GM21526 (cell line): ENCODE data around the gene TRABD2B.

ENCODE experiments used
- ATAC-seq: cut with Tn5 transposase; IDR thresholded peaks from one replicate; pipeline ENCODE4 v1.9.1; 2021; ENCODE audit warnings: moderate library complexity; ENCODE audit not compliant: unreplicated experiment, low FRiP score

TRABD2B gene

DNA sequence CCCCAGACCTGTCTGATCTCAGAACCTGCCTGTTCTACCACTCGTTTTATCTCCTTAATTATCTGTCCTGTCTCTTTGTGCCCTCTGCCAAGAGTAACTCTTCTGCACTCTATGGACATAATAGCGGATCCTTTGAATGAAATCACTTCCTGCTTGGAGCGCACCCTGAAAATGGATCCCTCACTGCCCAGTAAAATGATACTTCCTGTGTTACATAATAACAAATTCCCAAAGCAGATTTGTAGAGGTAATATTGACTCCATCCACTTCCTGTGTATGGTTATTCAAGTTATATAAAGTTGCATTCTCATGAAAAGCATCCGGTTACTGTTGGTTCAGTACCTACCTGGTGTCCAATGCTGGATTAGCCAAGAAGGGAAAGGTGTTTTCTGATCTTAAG, 246.0 kb downstream of the TRABD2B start:
- ATAC-seq: no peak

DNA sequence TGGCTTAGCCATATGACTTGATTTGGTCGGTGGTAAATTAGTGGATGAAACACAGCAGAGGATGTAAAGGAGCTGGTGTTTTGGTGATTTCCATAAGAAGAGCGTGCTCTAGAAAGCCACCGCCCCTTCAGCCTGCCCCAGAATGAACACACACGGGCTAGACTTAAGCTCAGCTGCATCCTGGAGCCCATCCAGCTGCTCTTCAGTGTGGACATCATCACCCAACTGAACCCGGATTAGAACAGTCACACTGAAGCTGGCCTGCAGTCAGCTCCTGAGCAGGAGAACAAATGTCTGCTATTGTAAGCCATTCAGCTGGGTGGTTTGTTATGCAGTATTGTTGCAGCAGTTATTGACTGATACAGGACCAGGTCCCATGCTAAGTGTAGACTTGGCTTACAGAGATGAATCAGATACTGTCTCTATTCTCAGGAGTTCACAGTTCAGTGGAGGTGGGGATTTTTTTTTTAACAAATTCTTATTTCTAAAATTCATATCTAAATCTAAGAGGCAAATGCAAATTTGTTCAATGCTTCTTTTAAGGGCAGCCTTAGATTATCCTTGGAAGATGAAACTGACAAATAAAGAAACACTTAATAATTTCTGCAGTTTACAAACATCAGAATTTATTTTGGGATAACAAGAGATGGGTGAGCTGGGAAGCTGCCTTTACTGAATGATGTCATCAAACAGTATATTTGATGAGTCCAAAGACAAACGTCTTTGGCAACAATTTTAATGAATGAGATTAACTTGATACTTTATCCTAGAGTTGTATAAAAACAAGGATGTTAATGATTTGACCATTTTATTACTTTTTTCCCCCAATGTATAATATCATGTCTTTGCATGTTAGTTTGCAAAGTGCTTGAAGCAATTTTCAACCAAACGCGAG, 251.2 kb downstream of the TRABD2B start:
- no peak for ATAC-seq

DNA sequence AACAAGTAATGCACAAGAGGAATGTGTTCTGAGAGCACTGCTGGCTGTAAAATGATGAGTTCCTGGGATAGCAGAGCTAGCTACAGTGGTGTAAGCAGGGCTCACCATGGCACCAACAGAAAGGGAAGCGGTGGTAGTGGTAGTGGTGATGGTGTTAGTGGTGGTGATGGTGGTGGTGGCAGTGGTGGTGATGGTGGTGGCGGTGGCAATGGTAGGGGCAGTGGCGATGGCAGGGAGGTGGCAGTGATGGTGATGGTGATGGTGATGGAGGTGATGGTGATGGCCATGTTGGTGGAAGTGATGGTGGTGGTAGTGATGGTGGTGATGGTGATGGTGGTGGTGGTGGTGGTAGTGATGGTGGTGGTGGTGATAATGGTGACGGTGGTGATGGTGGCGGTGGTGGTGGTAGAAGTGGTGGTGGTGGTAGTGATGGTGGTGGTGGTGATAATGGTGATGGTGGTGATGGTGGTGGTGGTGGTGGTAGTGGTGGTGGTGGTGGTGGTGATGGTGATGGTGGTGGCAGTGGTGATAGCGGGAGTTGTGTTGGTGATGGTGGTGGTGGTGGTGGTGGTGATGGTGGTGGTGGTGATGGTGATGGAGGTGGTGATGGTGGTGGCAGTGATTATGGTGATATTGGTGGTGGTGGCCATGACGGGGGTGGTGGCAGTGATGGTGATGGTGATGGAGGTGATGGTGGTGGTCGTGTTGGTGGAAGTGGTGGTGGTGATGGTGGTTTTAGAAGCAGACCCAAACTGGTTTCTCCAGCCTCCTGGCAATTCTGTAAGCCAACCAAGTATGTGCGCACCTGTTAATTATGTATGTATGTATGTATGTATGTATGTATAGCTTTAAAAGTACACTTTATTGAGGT, 254.1 kb downstream of the TRABD2B start:
- no peak for ATAC-seq

DNA sequence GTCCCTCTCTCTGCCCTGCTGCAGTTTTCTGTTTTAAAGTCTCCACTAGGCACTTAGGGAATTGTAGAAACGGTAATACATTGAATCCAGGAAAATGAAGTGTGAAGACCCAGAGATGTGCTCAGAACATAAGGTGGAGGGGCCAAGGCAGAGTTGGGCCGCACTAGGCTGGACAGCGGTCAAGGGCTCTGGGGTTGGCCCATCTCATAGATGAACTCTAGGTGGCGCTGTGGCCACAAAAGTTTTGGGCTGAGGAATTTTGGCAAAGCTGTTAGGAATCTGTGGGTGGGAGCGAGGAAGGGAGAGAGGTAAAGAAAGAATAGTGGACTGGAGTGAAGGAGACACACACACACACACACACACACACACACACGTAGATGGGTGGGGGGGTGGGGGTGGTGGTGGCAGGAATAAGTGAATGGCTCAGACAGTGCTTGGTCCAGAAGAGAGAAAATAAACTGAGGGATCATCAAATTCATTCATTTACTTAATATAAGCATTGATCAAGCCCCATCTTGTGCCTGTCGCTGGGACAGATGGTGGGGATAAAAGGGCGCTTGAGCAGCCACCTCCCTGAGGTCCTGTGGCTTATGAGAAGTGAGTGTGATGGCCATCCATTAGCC, 258.5 kb downstream of the TRABD2B start:
- no peak for ATAC-seq

DNA sequence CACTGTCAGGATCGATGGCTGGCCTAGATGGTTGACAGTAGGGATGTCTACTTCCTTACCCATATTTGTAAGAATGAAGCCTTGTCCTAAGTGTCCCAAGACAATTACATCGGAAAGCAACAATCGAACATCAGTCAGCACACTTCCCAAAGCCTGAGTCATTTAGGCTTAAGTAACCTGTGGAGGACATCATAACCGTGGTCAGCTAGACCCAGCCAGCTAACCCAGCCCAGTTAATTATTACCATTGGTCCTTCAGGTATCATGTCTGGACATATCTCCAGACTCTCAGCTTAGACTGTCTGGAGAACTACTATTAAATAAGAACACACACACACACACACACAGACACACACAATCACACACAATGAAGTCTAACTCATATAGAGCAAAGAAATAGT, 264.7 kb downstream of the TRABD2B start:
- no peak for ATAC-seq

DNA sequence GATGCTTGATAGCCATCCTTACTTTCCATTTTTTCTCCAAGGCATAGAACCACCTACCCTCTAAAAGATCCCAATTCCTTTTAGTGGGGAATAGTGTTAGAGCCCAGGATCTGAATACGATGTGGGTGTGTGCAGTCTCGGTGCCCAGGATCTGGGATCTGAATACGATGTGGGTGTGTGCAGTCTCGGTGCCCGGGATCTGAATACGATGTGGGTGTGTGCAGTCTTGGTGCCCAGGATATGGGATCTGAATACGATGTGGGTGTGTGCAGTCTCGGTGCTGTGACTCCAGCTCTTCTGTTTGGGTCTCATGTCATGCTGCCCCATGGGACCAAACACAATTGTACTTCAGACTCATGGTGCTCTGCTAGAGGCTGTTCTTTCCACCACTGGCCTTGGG, 265.5 kb downstream of the TRABD2B start:
- ATAC-seq: no peak

DNA sequence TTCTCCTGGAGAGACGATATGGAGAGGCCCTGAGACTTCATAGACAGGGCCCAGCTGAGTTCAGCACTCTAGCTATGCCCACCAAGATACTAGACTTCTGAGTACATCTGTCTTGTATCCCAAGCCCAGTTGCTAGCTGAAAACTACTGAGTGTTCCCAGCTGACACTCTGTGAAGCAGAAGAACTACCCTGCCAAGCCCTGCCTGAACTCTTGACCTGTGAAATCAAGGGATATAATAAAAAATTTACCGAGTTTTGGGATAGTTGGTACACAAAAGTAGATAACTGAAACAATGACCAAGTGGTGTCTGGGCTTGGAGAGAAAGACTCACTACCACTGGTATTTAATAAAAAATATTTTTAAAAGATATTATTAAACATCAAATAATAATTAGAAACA, 267.5 kb downstream of the TRABD2B start:
- no peak for ATAC-seq

DNA sequence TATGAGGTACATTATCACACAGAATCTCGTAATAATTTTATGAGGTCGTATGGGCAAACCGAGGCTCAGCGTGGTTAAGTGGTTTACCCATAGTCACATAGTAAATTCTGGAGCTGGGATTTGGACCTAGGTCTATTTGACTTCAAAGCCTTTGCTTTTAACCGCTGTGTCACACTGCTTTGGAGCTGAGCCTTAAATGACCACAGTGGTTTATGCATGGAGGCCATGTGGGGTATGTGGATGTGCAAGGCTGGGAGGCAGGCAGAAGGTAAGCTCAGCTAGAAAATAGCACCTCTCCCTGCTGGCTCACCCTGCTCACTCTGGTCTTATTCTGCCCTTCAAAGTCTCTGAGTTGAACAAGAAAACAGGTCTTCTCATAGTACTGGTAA, 269.5 kb downstream of the TRABD2B start:
- ATAC-seq: no peak

DNA sequence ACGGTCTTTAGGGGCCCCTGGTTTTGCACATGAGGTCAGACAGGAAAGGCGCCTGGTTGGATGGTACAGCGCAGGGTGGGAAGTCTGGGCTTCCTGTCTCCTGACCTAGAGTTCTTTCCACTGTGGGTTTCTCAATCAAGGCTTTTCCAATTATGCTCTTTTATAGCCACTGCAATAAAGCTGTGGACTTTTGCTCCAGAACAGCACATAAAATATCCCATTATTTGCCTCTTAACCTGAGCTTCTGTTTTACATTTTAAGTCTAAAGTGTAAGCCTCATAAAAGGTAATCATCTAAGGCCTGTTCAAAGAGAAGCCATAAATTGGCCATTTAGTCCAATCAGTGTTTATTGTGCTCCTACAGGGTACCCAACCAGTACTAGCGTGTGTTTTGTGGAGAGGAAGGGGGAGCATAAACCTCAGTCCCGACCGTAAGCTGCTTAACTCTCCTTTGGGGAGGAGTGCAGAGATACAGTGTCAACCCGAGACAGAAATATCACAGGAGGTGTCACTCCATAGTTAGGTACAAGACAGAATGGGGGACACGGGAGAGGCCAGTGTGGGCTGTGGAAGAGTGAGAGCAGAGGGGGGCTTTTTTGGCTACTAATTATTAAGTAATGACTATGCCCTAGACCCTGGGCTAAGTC, 270.0 kb downstream of the TRABD2B start:
- ATAC-seq: no peak

DNA sequence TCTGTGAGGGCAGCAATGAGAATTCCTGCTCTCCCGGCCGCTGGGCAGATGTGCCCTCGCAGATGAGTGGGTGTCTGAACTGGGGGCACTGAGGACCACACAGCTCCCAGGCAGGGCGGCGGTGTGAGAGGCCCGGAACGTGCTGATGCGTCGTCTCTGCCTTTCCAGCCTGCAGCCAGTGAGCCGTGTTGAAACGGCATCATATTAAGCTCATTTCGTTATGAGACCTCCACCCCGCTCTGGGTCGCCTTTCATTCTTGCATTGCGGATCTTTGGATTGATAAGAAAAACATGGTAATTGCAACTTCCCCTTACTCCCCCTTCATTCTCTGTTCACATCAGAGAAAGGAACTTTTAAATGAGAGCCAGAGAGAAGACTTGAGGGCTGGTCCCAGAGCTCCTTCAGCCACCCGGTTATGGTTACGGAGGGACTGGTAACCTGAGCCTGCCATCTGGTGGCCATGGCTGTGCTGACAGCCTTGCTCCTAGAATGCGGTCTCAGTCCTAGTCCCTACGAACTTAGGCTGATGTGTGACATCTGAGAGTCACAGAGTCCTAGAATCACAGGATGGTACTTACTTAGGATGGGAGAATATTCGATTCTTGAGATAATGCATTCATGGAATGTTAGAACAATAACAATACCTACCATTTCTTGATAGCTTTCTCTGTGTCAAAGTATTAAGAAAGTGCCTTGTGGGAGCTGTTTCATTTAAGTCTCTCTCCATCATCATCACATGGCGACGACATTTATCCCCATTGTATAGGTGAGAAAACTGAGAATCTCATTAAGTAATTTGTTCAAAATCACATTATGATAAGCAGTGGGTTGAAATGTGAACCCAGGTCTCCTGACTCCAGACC, 271.0 kb downstream of the TRABD2B start:
- peak; percentile 91 for ATAC-seq

DNA sequence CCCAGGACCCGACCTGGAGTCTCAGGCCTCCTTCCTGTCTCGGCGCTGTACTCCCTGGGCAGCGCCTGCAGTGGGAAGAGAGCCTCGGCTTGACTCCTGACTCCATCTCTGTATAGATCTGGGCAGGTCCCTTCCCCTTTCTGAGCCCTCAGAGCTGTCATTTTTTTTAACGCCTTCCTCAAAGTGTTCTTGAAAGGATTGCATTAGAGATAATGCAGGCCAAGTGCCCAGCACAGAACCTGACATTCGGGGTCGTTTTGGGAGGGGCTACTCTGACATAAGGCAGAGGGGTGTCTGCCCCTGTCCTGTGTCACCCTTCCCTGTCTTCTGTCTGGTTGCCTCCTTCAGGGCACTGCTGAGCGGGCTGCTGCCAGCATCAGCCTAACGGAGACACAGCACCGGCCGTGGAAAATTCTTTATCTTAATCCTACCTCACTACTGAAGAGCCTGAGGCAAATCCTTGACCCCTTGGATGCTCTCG, 271.6 kb downstream of the TRABD2B start:
- ATAC-seq: no peak

DNA sequence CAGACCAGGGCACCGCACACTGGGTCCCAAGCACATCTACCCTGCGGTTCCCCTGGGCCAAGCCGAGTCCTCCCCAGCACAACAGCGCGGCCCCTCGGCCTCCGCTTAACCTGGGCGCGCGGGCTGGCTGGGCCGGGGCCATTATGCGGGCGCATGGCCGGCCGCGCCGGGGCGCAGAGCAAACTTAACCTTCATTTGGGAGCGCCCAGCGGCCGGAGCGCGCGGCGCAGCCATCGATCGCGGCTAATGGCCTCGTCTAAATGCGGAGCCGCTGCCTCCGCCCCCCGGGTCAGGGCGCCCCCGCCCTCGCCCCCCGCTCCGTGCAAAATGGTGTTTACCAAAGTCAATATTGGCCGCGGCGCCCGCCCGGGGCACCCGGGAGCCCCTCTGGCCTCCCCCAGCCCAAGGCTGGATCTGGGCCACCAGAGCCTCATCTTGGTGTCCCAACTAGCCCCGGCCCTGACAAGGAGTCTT, 272.1 kb downstream of the TRABD2B start:
- no peak for ATAC-seq

DNA sequence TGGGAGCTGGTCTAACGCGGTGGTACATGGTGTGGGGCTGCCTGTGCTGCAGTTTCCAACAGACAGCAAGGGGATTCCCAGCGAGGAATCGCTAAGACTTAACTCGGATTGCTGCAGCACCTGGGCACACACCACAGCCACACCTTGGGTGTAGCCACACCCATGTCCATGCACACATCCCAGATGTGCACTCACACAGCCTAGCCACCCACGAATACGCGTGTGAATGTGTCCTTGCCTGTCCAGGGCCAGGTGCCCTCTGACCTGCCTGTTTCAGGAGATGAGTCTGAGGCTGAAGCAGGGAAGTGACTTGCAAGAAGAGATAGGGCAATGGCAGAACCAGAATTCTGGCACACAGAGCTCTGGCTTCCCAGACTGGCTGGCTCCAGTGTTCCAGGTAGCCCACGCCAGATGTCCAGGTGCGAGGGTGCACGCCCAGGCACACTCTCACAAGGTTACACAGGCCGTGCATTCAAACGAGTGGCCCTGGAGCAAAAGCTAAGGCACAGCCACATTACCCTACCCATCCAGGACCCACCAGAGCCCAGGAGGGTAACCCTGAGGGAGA, 272.7 kb downstream of the TRABD2B start:
- ATAC-seq: no peak

DNA sequence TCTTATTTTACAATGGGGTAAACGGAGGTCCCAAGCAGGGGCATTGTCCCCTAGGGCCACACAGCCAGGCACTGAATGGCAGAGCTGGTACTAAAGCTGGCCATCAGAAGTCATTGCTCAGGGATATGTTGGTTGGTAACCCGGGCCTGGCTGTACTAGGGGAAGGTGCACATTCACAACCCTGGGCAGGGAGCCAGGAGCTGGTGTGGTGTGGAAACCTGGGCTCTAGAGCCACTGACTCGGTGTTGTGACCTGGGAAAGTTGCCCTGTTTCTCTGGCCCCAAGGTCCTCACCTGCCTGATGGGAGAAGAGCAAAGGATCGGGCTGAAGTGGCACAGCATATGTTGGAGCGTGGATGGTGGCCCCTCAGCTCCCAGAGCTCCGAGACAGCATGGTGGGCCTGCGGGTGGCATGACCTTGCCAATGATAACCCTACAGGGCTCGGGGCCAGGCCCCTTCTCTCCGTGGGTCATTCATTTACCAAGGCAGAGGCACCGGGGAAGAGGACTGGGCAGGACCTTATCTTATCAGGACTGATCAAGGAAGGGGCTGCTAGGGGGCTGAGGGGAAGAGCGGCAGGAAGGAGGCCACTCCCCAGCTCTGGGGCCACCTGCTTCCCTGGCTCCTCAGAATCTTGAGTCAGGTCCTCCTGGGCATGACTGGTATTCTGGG, 274.1 kb downstream of the TRABD2B start:
- ATAC-seq: no peak

DNA sequence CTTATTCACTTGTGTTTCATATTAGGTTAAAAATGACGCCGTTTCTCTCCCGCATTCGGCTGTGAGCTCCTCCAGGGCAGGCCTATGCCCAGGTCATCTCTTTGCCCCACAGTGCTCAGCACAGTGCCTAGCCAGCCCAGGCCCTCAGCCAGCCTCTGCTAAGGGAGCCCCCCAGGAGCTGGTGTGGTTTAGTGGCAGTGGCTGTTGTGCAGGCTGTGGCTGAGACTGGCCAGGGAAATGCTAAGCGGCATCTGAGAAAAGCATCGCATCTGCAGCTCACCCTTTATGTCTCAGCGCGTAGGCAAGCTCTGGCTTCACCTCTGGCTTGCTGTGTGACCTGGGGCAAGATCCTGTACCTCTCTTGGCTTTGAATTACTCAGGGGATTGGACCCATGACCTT, 275.1 kb downstream of the TRABD2B start:
- ATAC-seq: no peak

DNA sequence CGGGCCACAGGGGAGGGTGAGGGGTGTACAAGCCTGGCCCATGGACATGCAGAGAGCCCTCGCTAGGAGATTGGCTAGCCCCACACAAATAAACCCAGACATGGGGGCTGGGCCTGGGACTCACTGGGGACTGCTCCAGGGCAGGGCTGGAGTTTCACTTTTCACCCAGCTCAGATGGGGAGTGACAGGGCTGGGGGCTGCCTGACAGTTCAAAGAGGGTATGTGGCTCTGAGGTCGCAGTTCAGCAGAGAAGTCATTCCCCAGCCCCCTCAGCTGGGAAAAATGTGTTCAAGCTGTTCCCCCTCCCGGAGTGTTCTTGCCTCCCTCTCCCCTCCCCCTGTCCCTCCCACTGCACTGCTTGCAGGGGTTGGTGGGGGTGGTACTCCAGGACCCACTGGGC, 277.1 kb downstream of the TRABD2B start:
- no peak for ATAC-seq

DNA sequence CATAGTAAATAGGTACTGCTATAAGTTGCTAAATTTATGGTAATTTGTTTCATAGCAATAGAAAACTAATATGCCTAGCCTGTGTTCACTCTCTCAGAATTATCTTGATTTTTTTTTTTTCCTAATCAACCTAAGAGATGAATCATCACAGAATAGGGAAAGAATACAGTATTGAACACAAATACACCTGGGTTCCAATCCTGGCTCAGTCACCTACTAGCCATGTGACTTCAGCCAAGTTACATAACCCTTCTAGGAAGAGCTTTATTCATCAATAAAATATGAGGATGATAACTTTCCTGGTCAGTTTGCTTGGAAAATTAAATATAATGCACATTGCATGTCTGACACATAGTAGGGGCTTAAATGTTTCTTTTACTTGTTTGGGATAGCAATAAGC, 279.8 kb downstream of the TRABD2B start:
- no peak for ATAC-seq

DNA sequence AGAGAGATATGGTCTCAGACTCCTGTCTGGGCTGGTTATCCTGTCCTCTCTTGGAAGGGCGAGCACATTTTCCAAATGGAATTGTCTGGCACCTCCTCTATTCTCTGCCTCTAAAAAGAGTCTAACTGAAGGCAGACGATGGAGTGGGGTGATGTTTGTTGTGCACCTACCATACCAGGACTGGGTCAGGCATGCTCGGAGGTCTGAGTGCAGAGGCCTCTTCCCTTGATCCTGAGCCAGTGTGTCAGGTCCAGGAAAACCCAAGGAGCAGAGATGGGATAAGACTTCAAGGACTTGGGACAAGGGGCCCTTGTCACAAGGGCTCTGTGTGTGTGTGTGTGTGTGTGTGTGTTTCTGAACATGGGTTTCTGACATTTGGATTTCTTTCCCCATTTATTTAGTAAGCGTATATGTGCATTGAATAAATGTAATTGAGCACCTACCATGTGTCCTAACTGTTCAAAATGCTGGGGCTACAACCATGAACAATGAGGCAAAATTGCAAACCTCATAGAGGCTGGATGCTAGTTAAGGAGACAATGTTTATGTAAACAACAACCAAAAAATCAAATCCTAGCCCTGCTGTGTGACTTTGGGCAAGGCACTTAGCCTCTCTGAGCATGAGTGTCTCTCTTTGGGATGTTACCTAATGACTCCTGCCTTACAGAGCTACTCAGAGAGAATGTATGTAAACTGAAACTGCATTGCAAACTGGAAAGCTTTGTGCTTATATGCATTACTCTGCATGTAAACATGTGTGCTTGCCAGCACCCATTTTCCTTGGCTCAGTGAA, 283.0 kb downstream of the TRABD2B start:
- ATAC-seq: no peak
